GM12878 (cell line): ENCODE results near the gene APCDD1. TPM values are rescaled to one million over a fixed set of nuclear protein-coding genes. Genes with fewer than 3 reads are reported as not detected.

ENCODE experiments used
- ATAC-seq: fragments of 200-7000 bp; cut with Tn5 transposase; 3 replicates; pipeline ENCODE4 v1.9.1; 2020; ENCODE audit warnings: mild to moderate bottlenecking, moderate library complexity
- BruUV-seq: library from RNA; stranded (reverse); fragments of 400-500 nt; replicated peaks from 2 replicates; lab custom pipeline; 2021; lab: Mats Ljungman, UMichigan
- CTCF ChIA-PET: fragments of 300-600 bp; sonication (Branson Sonifier 250); formaldehyde crosslinking; extraction: SDS; loops from one replicate; lab custom pipeline; 2021; ENCODE audit warnings: inconsistent platforms; lab: Yijun Ruan, JAX
- POLR2A ChIA-PET: fragments of 350-600 bp; formaldehyde crosslinking; extraction: SDS; loops from one replicate; lab custom pipeline; 2021; ENCODE audit warnings: inconsistent platforms; lab: Charles Lee
- RAD21 ChIA-PET: fragments of 300-600 bp; sonication (Branson Sonifier 250); formaldehyde crosslinking; loops from one replicate; lab custom pipeline; 2023; ENCODE audit warnings: antibody characterized with exemption; ENCODE audit not compliant: unreplicated experiment; lab: Charles Lee
- SMC1A ChIA-PET: fragments of 300-600 bp; sonication (Branson Sonifier 250); formaldehyde crosslinking; loops from one replicate; lab custom pipeline; 2023; ENCODE audit not compliant: unreplicated experiment, uncharacterized antibody; lab: Charles Lee
- DNase-seq: peaks from one replicate; pipeline ENCODE4 v3.0.0-alpha.2; 2011; ENCODE audit warnings: low read depth, low spot score
- FAIRE-seq: peaks from 3 replicates; lab custom pipeline; 2011; peaks lifted over from hg19 to GRCh38; lab: Jason Lieb, UNC
- H2AFZ ChIP-seq: 2 replicates; pipeline ENCODE4 v1.6.0; 2011; ENCODE audit warnings: low read depth, low read length, control low read depth; ENCODE audit not compliant: control insufficient read depth
- H3K27ac ChIP-seq: 2 replicates; pipeline ENCODE4 v1.5.1; 2011; ENCODE audit warnings: control low read depth; ENCODE audit not compliant: control insufficient read depth, insufficient read depth
- H3K27me3 ChIP-seq, 2 experiments: replicated peaks in 1 of 2; 2 replicates each; pipeline versions ENCODE4 v1.6.0 to v1.6.1; 2011; ENCODE audit warnings: low read length in 1 of 2; ENCODE audit not compliant: control insufficient read depth in 2 of 2, insufficient read depth in 2 of 2
- H3K36me3 ChIP-seq, 2 experiments: 2 replicates each; pipeline ENCODE4 v1.5.1; 2011; ENCODE audit warnings: low read length in 1 of 2; ENCODE audit not compliant: control insufficient read depth in 2 of 2, insufficient read depth in 2 of 2
- H3K4me1 ChIP-seq: 2 replicates; pipeline ENCODE4 v1.6.1; 2011; ENCODE audit warnings: mild to moderate bottlenecking, low read length, moderate library complexity, mixed read lengths; ENCODE audit not compliant: control insufficient read depth, insufficient read depth
- H3K4me2 ChIP-seq: 2 replicates; pipeline ENCODE4 v1.6.0; 2011; ENCODE audit warnings: control low read depth; ENCODE audit not compliant: control insufficient read depth, insufficient read depth
- H3K4me3 ChIP-seq: fragments of 200-600 bp; sonication (generic); 2 replicates; pipeline ENCODE4 v1.5.1; 2016
- H3K79me2 ChIP-seq: 2 replicates; pipeline ENCODE4 v1.6.0; 2011; ENCODE audit warnings: low read length; ENCODE audit not compliant: control insufficient read depth, insufficient read depth
- H3K9ac ChIP-seq: 2 replicates; pipeline ENCODE4 v1.8.0; 2011; ENCODE audit warnings: low read length, control low read depth, mixed read lengths; ENCODE audit not compliant: control insufficient read depth, insufficient read depth
- H3K9me3 ChIP-seq: replicated peaks from 3 replicates; pipeline ENCODE4 v1.5.1; 2011; ENCODE audit warnings: mild to moderate bottlenecking, low read length; ENCODE audit not compliant: control insufficient read depth, insufficient read depth
- H4K20me1 ChIP-seq: 2 replicates; pipeline ENCODE4 v1.6.0; 2011; ENCODE audit not compliant: control insufficient read depth, insufficient read depth
- BCL3 ChIP-seq: IDR thresholded peaks from 2 replicates; pipeline ENCODE4 v1.6.1; 2011; ENCODE audit warnings: borderline replicate concordance, low read depth, mild to moderate bottlenecking, moderate library complexity, low read length; ENCODE audit not compliant: insufficient read depth, poor library complexity, severe bottlenecking
- CBX5 ChIP-seq: sonication (generic); IDR thresholded peaks from 2 replicates; pipeline ENCODE4 v1.6.1; 2016; ENCODE audit warnings: low read depth, moderate library complexity, mild to moderate bottlenecking, inconsistent platforms
- EP300 ChIP-seq, 2 experiments: fragments of 150-350 bp in 1 of 2; IDR thresholded peaks; 2 replicates each; pipeline ENCODE4 v1.6.1; 2011 to 2012; ENCODE audit warnings: low read depth in 2 of 2, low read length in 2 of 2, borderline replicate concordance in 1 of 2, improper control_type of control experiment in 1 of 2, inconsistent platforms in 1 of 2; ENCODE audit not compliant: control insufficient read depth in 1 of 2
- FOXK2 ChIP-seq: fragments of 450-650 bp; IDR thresholded peaks from 2 replicates; pipeline ENCODE4 v1.6.1; 2017; ENCODE audit warnings: mild to moderate bottlenecking, moderate library complexity
- GABPA ChIP-seq: IDR thresholded peaks from 2 replicates; pipeline ENCODE4 v1.6.1; 2014; ENCODE audit warnings: antibody characterized with exemption, low read depth, mild to moderate bottlenecking, inconsistent platforms
- HCFC1 ChIP-seq: fragments of 150-350 bp; IDR thresholded peaks from 2 replicates; pipeline ENCODE4 v1.6.1; 2014; ENCODE audit warnings: low read length
- IRF5 ChIP-seq: fragments of 450-650 bp; IDR thresholded peaks from 2 replicates; pipeline ENCODE4 v1.6.1; 2017; ENCODE audit warnings: borderline replicate concordance
- KLF5 ChIP-seq: fragments of 450-650 bp; IDR thresholded peaks from 2 replicates; pipeline ENCODE4 v1.6.1; 2014; ENCODE audit warnings: mild to moderate bottlenecking; ENCODE audit not compliant: partially characterized antibody
- MEF2B ChIP-seq: fragments of 450-650 bp; IDR thresholded peaks from 2 replicates; pipeline ENCODE4 v1.6.1; 2018; ENCODE audit warnings: mild to moderate bottlenecking, moderate library complexity; ENCODE audit not compliant: partially characterized antibody, poor library complexity, severe bottlenecking
- MYB ChIP-seq: fragments of 150-350 bp; IDR thresholded peaks from 2 replicates; pipeline ENCODE4 v1.6.1; 2014; ENCODE audit warnings: mild to moderate bottlenecking, low read depth, low read length, borderline replicate concordance
- NFYB ChIP-seq: IDR thresholded peaks from 2 replicates; pipeline ENCODE4 v1.6.1; 2011; ENCODE audit warnings: low read depth, mild to moderate bottlenecking, low read length, improper control_type of control experiment, moderate library complexity; ENCODE audit not compliant: insufficient read depth
- NR2C2 ChIP-seq: IDR thresholded peaks from 2 replicates; pipeline ENCODE4 v1.6.1; 2011; ENCODE audit warnings: borderline replicate concordance, low read depth; ENCODE audit not compliant: control insufficient read depth, insufficient read length
- POU2F2 ChIP-seq: IDR thresholded peaks from 3 replicates; pipeline ENCODE4 v1.6.1; 2011; ENCODE audit warnings: low read depth, mild to moderate bottlenecking, low read length, borderline replicate concordance
- SREBF1 ChIP-seq: IDR thresholded peaks from 2 replicates; pipeline ENCODE4 v1.6.1; 2012; ENCODE audit warnings: mild to moderate bottlenecking, low read length
- TCF3 ChIP-seq: IDR thresholded peaks from 2 replicates; pipeline ENCODE4 v1.6.1; 2012; ENCODE audit warnings: low read depth, mild to moderate bottlenecking, low read length, borderline replicate concordance; ENCODE audit not compliant: insufficient read depth
- ZNF24 ChIP-seq: fragments of 450-650 bp; IDR thresholded peaks from 2 replicates; pipeline ENCODE4 v1.6.1; 2017; ENCODE audit warnings: antibody characterized with exemption, mild to moderate bottlenecking
- ZNF274 ChIP-seq: IDR thresholded peaks from one replicate; pipeline ENCODE4 v1.8.0; 2011; ENCODE audit not compliant: insufficient read length, insufficient read depth
- WGBS: methylation state at CpG from one replicate; pipeline ENCODE4 v1.1.6; 2016; ENCODE audit warnings: low lambda C conversion rate; ENCODE audit not compliant: insufficient replicate concordance, insufficient coverage; ENCODE audit errors: missing lambda C conversion rate; 5-methylcytosine and 5-hydroxymethylcytosine counted together
- in situ Hi-C: fragments of 300-500 bp; cut with MboI; formaldehyde crosslinking; loops from 9 replicates; pipeline ENCODE4 v1.14.3; 2018; ENCODE audit warnings: mixed read lengths
- intact Hi-C: fragments of 100-400 bp; cut with micrococcal nuclease; formaldehyde crosslinking; loops from one replicate; pipeline ENCODE4 v1.14.2; 2022; ENCODE audit not compliant: unreplicated experiment
- polyA plus RNA-seq, 11 experiments: library from polyadenylated mRNA; depleted of rRNA in 4 of 11; unstranded in 6 of 11; stranded (reverse) in 5 of 11; fragments of >200 nt; fragmentation: Nextera tagmentation in 4 of 11; fragmentation: Illumina TruSeq in 1 of 11; extraction: Ambion mirVana in 4 of 11; extraction: Trizol in 1 of 11; gene quantifications; 1 replicate in 1 of 11; 2 replicates in 10 of 11; pipeline versions ENCODE4 v1.2.1 to v1.2.3, GENCODE V29; 2011 to 2016; ENCODE audit warnings: inconsistent platforms in 2 of 11, missing spikeins in 2 of 11, low read depth in 1 of 11
- total RNA-seq, 4 experiments: library from RNA; depleted of rRNA in 3 of 4; stranded (reverse); fragments of >200 nt in 3 of 4; fragmentation: Illumina TruSeq in 1 of 4; extraction: Trizol in 1 of 4; gene quantifications; 2 replicates each; pipeline versions ENCODE4 v1.2.1 to v1.2.3, GENCODE V29; 2013 to 2021

The APCDD1 gene
- total and polyA plus RNA-seq, 10 of the 15 experiments (the other 5 are each of a cell fraction or from before 2014, with no cell fraction given) = not detected

- TF ChIP-seq EP300 (IDR thresholded peaks at IDR 0.05; ENCODE audit: borderline replicate concordance in 1 of 2, control insufficient read depth in 1 of 2, low read depth in 2 of 2, low read length in 2 of 2) (no peak), NR2C2 (no peak), ZNF24 (no peak), ZNF274 (no peak), MYB (no peak)
Measured at GRCh38 chr18:10473132-10473531, 18.7 kb downstream of the APCDD1 start (continued).

GRCh38 chr18:10474309-10474708 is 19.9 kb downstream of the APCDD1 start:
- TF ChIP-seq POU2F2 = no peak
- TF ChIP-seq NFYB = no peak
- TF ChIP-seq MEF2B = no peak
- TF ChIP-seq TCF3 = no peak
- TF ChIP-seq SREBF1 = no peak
- TF ChIP-seq IRF5 = no peak
- TF ChIP-seq GABPA = no peak
- TF ChIP-seq FOXK2 = no peak
- no peak for TF ChIP-seq HCFC1
- TF ChIP-seq CBX5 = no peak
- TF ChIP-seq KLF5 = no peak
- no peak for TF ChIP-seq BCL3
- BruUV-seq = no TSS peak
- no peak for ATAC-seq

More at GRCh38 chr18:10474309-10474708, 19.9 kb downstream of the APCDD1 start:
- SMC1A ChIA-PET = interaction anchor here (1.4 kb wide), 1 partner anchor 9 kb away, joined by 4 read pairs; no protein-coding TSS in a partner anchor
- intact Hi-C loops = no loop called here
- RAD21 ChIA-PET = interaction anchor here (1.2 kb wide), 1 partner anchor 9 kb away, joined by 3 read pairs; no protein-coding TSS in a partner anchor
- in situ Hi-C loops = no loop called here
- H3K4me3 ChIP-seq = no peak overlapping the region
- H3K27ac ChIP-seq = no peak overlapping the region
- FAIRE-seq (no peak), DNase-seq (no peak)
- H4K20me1 ChIP-seq = no peaks in the 10 kb centered on the region
- POLR2A ChIA-PET = interaction anchor here (0.7 kb wide), 1 partner anchor 44 kb away, joined by 3 read pairs; no protein-coding TSS in a partner anchor
- 51% methylated on average over 17 of the region's 17 CpGs for WGBS
- H3K9me3 ChIP-seq = no peaks in the 10 kb centered on the region
- H3K79me2 ChIP-seq = no peaks in the 10 kb centered on the region
- no peaks in the 10 kb centered on the region; the same call in 1 of the 2 replicates for H3K4me1 ChIP-seq
- CTCF ChIA-PET = no interaction called here
- H3K27me3 ChIP-seq = no peaks in the 10 kb centered on the region; a peak in 2 of 4 replicates
- no peak overlapping the region for H3K4me2 ChIP-seq
- H3K9ac ChIP-seq = no peak overlapping the region
- no peak overlapping the region for H2AFZ ChIP-seq
- H3K36me3 ChIP-seq = no peaks in the 10 kb centered on the region
